Activated effector memory CD4-positive, alpha-beta T cell treated with anti-CD3 and anti-CD28 coated beads, Interleukin-2, amount 50 U/mL, for 16 hours (primary cell): Measurements from ENCODE around the gene FBXW2.
A peak's percentile ranks its signal among the peaks of the same experiment; 100 is the strongest.

ENCODE experiments used
- DNase-seq: peaks from one replicate; pipeline ENCODE4 v3.0.0-alpha.2; 2020

Gene FBXW2

GRCh38 chr9:120713257-120714087 is 79.7 kb downstream of the FBXW2 start:
- peak; percentile 70 for DNase-seq

GRCh38 chr9:120712539-120713031 is 80.6 kb downstream of the FBXW2 start:
- DNase-seq: no peak

- peak; percentile 66 for DNase-seq
These were observed 81.2 kb downstream of the FBXW2 start for GRCh38 chr9:120711841-120712538.

- no peak for DNase-seq
These were observed 81.9 kb downstream of the FBXW2 start for GRCh38 chr9:120711354-120711753.

- DNase-seq: peak; percentile 63
These were observed 82.9 kb downstream of the FBXW2 start for GRCh38 chr9:120710110-120710981.

- DNase-seq: no peak
These were observed 84.5 kb downstream of the FBXW2 start for GRCh38 chr9:120708526-120709224.

- no peak for DNase-seq
These were observed 86.0 kb downstream of the FBXW2 start for GRCh38 chr9:120707170-120707569.
